Type B pancreatic cell (in vitro differentiated cells): ENCODE measurements around the gene MAP4. TPM values are rescaled to one million over a fixed set of nuclear protein-coding genes. Genes with fewer than 3 reads are reported as not detected.

Experiments used
- DNase-seq: peaks from one replicate; pipeline ENCODE4 v3.0.0; 2021; ENCODE audit warnings: mixed read lengths; ENCODE audit not compliant: unreplicated experiment; ENCODE audit errors: extremely low spot score
- H3K27ac Mint-ChIP-seq: 2 replicates; pipeline ENCODE4 v1.8.0; 2021; ENCODE audit warnings: mild to moderate bottlenecking, mixed read lengths
- H3K27me3 Mint-ChIP-seq: 2 replicates; pipeline ENCODE4 v1.8.0; 2021; ENCODE audit warnings: mixed read lengths
- H3K36me3 Mint-ChIP-seq: 2 replicates; pipeline ENCODE4 v1.8.0; 2021; ENCODE audit warnings: mixed read lengths
- H3K4me1 Mint-ChIP-seq: one replicate; pipeline ENCODE4 v1.8.0; 2021; ENCODE audit warnings: mixed read lengths; ENCODE audit not compliant: unreplicated experiment
- H3K4me3 Mint-ChIP-seq: 2 replicates; pipeline ENCODE4 v1.8.0; 2021; ENCODE audit warnings: mild to moderate bottlenecking, mixed read lengths
- H3K9me3 Mint-ChIP-seq: 2 replicates; pipeline ENCODE4 v1.8.0; 2021; ENCODE audit warnings: mixed read lengths
- total RNA-seq: library from RNA; stranded (reverse); gene quantifications from 2 replicates; pipeline ENCODE4 v1.2.1, GENCODE V29; 2021; ENCODE audit warnings: low replicate concordance
- TF ChIP-seq, protein P1 (sequence below): fragments of 200-600 bp; sonication (generic); conservative IDR thresholded peaks from 2 replicates; pipeline ENCODE4 v1.5.0; 2021; ENCODE audit warnings: antibody characterized with exemption, mild to moderate bottlenecking

The MAP4 gene
- total RNA-seq, 1 donor from 2014 or later: 120 TPM

DNA sequence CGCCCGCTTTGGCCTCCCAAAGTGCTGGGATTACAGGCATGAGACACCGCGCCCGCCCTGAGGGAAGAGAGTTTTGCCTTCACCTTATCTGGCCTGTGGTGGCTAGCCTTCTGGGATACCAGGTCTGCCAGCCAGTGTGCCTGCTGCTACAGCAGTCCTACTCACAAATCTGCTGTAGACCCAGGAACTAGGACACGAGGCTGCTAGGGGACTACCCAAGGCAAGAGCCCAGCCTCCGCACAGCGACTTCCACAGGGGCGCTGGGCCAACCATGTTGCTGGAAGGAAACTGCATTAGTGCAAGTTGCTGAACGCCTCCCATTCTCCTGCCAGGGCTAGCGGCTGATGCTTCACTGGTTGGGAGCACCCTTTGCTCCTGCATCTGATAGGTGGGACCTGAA is 159.5 kb downstream of the MAP4 start:
- Mint-ChIP-seq H3K4me3 (no peak overlapping the region), H3K9me3 (no peaks in the 10 kb centered on the region), H3K36me3 (peaks cover 7% of the 10 kb centered on the region), H3K4me1 (no peaks in the 10 kb centered on the region), H3K27ac (no peak overlapping the region), H3K27me3 (no peaks in the 10 kb centered on the region)
- no peak for DNase-seq
- TF ChIP-seq, protein P1, sequence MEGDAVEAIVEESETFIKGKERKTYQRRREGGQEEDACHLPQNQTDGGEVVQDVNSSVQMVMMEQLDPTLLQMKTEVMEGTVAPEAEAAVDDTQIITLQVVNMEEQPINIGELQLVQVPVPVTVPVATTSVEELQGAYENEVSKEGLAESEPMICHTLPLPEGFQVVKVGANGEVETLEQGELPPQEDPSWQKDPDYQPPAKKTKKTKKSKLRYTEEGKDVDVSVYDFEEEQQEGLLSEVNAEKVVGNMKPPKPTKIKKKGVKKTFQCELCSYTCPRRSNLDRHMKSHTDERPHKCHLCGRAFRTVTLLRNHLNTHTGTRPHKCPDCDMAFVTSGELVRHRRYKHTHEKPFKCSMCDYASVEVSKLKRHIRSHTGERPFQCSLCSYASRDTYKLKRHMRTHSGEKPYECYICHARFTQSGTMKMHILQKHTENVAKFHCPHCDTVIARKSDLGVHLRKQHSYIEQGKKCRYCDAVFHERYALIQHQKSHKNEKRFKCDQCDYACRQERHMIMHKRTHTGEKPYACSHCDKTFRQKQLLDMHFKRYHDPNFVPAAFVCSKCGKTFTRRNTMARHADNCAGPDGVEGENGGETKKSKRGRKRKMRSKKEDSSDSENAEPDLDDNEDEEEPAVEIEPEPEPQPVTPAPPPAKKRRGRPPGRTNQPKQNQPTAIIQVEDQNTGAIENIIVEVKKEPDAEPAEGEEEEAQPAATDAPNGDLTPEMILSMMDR: no peak

DNA sequence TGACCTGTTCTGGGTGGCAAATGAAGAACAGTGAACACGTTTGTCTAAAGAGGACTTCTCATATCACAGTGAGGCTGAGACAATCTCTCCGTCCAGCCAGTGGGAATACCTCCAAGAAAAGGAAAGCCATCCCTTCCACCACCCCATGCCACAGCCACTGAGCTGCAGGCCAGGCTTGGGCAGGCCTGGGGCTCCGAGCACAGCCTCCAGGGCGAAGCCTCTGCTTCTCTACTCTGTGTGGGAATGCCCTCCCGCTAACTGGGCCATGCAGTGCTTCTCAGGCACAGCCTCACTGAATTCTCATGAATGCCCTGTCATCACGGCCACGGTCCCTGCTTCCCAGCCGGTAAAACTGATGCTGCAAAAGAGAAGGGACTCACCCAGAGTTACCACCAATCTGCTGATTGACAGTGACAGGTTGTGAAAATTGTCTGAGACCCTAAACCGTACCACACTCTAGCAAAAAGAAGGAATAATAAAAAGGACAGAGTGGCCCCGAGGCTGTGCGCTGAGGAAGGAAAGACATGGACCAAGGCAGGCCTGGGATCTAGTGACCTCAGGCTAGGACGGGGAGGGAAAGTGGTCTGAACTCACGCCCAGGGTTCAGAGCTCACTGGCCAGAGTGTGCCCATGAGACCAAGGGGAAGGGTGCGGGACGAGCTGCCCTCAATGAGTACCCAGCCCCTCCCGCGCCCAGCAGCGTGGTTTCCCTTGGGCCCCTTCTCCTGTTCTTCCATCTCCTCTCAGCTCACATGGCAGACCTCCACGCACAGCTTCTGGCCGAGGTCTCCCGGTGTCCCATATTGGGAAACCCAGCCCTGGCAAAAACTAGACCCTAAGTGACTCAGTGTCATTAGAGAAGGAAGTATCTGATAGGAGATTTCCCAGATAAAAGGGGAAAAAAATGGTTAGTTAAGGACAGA is 160.5 kb downstream of the MAP4 start:
- DNase-seq: no peak
- Mint-ChIP-seq H3K4me3 (no peak overlapping the region), H3K27me3 (no peaks in the 10 kb centered on the region), H3K27ac (no peak overlapping the region), H3K4me1 (no peaks in the 10 kb centered on the region), H3K9me3 (no peaks in the 10 kb centered on the region), H3K36me3 (peaks cover 7% of the 10 kb centered on the region)
- TF ChIP-seq, protein P1: no peak

DNA sequence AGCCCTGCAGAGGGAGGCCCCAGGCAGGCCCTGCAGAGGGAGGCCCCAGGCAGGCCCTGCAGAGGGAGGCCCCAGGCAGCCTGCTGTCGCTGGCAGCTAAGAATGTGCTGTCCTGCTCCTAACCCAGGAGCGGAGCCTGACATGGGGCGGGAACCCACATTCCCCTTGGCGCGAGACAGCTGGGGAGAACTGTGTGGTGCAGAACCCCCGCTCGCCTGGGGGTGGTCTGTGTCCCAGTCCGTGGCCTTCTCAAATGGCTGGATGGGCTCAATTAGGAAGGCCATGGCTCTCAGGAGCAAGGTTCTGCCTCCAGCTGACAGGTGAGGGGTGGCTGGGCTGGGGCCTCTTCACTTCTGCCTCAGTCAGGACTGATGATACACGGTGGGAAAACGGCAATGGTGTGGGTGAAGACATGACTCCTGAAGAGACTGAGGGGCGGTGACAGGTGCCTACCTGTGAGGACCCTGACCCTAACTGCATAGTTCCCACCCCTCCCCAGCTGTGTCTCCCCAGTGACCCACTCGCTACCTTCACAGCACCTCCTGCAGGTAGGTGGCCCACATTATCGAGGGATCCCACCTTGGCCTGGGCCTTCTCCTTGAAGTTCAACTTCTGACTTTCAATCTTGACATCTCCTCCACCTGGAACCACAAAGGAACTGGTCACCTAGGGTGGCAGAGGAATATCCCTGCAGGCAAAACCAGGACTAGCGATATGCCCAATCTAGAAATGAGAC is 161.3 kb downstream of the MAP4 start:
- no peak overlapping the region for H3K27ac Mint-ChIP-seq

DNA sequence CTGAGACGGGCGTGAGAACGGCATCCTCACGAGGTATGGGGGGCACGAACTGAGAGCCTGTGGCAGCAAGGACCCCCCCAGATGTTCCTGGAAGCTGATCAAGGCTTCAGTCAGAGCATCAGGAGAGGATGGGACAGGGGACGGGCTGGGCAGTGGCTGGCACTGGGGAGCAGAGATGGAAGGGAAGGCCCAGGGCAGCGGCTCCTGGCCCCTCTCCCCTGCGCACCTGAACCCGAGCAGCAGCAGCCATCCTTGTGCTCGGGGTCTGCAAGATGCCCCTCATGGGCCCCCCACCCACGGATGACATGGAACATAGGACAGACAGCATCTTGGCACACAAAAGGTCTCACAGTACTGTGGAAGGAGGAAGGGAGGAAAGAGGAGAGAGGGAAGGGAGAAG is 161.9 kb downstream of the MAP4 start:
- H3K4me1 Mint-ChIP-seq: no peaks in the 10 kb centered on the region
- no peaks in the 10 kb centered on the region for H3K27me3 Mint-ChIP-seq
- DNase-seq: no peak
- no peak overlapping the region for H3K27ac Mint-ChIP-seq
- TF ChIP-seq, protein P1: no peak
- H3K36me3 Mint-ChIP-seq: peaks cover 8% of the 10 kb centered on the region
- H3K9me3 Mint-ChIP-seq: no peaks in the 10 kb centered on the region
- no peak overlapping the region for H3K4me3 Mint-ChIP-seq

More for the DNA sequence above, 161.3 kb downstream of the MAP4 start:
- no peaks in the 10 kb centered on the region for H3K27me3 Mint-ChIP-seq
- peaks cover 8% of the 10 kb centered on the region for H3K36me3 Mint-ChIP-seq
- H3K4me3 Mint-ChIP-seq: no peak overlapping the region
- H3K9me3 Mint-ChIP-seq: no peaks in the 10 kb centered on the region
- no peaks in the 10 kb centered on the region for H3K4me1 Mint-ChIP-seq
- no peak for DNase-seq
- TF ChIP-seq, protein P1: no peak

DNA sequence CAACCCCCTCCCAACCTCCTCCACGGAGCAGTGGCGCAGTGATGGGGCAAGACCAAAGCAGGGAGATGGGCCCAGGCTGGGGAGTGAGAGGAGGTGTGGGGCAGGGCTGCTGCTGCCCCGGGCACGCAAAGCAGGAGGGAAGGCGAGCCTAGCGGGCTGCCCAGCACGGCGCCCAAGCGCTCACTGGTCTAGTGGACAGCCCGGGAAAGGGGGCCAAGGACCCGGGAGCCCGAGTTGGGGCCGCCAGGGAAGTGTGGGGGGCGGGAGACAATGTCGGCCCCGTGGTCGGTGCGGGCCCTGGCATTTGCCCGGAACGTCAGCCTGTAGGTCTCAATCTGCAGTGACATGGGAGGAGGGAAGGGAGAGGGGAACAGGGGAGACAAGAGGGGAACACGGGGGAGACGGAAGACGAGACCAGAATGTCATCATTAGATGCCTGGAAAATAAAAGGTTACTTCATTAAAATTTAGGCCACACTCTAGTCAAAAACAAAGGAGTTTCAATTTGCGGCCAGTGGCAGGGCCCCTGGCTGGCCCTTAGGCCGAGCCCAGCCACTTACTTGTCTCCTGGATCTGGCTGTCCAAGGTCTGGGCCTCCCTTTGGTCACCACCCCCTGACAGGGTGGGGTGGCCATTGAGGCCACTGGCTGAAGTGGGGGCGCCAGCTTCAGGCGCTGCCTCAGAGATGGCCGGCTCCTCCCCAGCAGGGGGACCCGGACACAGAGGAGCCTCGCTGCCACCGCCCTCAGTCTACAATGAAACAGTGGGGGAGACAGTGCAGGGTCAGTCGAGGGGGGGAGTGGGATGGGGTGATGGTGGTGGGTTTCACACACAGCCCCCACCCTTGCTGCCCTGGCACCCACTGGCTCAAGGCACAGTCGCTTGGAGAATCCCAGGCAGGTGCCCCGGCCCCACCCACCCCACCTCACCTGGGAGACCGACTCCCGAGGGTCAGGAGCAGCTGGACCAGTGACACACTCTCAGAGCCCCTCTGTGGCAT is 163.3 kb downstream of the MAP4 start:
- Mint-ChIP-seq H3K36me3 (peaks cover 4% of the 10 kb centered on the region), H3K9me3 (no peaks in the 10 kb centered on the region), H3K4me1 (no peaks in the 10 kb centered on the region), H3K27ac (no peak overlapping the region), H3K4me3 (no peak overlapping the region), H3K27me3 (no peaks in the 10 kb centered on the region)
- TF ChIP-seq, protein P1: no peak
- no peak for DNase-seq
